ENCODE data around the gene DTL.

GRCh38 chr1:212147581-212148033 lies 112.1 kb downstream of the DTL start:
- TF ChIP-seq CTCF (conservative IDR thresholded peaks at IDR 0.05; ENCODE audit: low read length) (no peak), EZH2phosphoT487 (IDR thresholded peaks at IDR 0.05; ENCODE audit: borderline replicate concordance, low read depth, low read length) (no peak)

All from OCI-LY7 (cell line).